RWPE1 (cell line): ENCODE data around the gene SV2C.

ENCODE experiments used
- CTCF ChIA-PET: fragments of 350-600 bp; sonication (Branson Sonifier 250); formaldehyde crosslinking; extraction: SDS; loops from one replicate; lab custom pipeline; 2021; lab: Yijun Ruan, JAX
- POLR2A ChIA-PET: fragments of 400-600 bp; formaldehyde crosslinking; extraction: SDS; loops from one replicate; lab custom pipeline; 2020; ENCODE audit warnings: antibody characterized with exemption; ENCODE audit not compliant: low non-redundant PET; lab: Yijun Ruan, JAX
- DNase-seq: peaks from one replicate; pipeline ENCODE4 v3.0.0; 2012; ENCODE audit warnings: low spot score
- H3K27ac ChIP-seq: fragments of 450-650 bp; 2 replicates; pipeline ENCODE4 v1.5.1; 2017
- TF ChIP-seq, protein P1 (sequence below): fragments of 450-650 bp; conservative IDR thresholded peaks from 2 replicates; pipeline ENCODE4 v1.5.1; 2017; ENCODE audit warnings: low read depth, mild to moderate bottlenecking

The SV2C gene

DNA sequence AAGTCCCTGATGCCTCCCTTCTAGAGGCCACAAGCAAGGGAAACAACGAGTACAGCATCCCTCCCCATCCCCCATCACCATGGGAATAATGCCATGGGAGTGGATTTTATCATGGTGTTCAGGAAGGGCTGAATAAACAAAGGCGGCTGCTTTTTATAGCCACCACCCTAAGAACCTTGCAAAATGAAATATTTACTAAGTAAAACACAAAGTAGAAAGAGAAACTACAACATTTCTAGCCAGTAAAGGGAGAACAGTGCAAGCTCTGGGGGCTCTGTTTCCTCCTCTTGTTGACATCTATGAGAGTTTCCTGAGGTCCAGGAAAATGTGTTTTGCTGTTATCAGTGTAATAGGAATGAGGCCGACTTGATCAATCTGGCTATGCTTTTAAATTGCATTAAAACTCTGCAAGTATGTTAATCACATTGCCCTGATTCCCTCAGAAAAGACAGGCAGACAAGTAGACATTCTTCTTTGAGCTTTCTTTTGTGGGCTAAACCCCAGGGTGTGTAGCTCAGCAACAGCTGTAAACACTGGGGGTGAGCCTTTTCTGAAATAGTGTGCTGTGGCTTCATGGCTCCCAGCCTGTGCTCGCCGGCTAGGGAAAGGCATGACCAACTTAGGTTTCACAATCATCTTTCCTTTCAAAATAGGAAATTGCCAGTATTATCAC, 31.1 kb downstream of the SV2C start:
- DNase-seq, result no peak
- TF ChIP-seq, protein P1, sequence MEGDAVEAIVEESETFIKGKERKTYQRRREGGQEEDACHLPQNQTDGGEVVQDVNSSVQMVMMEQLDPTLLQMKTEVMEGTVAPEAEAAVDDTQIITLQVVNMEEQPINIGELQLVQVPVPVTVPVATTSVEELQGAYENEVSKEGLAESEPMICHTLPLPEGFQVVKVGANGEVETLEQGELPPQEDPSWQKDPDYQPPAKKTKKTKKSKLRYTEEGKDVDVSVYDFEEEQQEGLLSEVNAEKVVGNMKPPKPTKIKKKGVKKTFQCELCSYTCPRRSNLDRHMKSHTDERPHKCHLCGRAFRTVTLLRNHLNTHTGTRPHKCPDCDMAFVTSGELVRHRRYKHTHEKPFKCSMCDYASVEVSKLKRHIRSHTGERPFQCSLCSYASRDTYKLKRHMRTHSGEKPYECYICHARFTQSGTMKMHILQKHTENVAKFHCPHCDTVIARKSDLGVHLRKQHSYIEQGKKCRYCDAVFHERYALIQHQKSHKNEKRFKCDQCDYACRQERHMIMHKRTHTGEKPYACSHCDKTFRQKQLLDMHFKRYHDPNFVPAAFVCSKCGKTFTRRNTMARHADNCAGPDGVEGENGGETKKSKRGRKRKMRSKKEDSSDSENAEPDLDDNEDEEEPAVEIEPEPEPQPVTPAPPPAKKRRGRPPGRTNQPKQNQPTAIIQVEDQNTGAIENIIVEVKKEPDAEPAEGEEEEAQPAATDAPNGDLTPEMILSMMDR, result no peak
- ChIA-PET CTCF (no interaction called here), POLR2A (no interaction called here)
- no peak overlapping the region for H3K27ac ChIP-seq

DNA sequence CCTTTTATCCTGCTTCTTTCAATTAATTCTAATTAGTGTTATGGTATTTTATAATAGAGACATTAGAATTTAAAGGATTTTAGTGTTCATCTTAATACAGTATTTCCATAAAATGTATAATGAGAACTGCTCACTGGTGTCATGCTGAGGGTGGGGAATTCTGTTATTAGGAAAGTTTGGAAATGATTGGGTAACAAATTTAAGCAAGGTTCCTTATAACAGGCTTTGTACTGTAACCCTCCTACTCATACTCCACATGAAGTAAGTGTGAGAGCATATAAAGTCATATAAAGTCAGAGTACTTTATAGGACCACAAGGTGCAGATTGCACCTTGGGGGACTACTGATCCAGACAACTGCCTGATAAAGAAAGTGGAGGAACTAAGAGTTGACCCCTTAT, 42.2 kb downstream of the SV2C start:
- H3K27ac ChIP-seq, result no peak overlapping the region
- ChIA-PET CTCF (no interaction called here), POLR2A (no interaction called here)
- TF ChIP-seq, protein P1, result no peak
- DNase-seq, result no peak

DNA sequence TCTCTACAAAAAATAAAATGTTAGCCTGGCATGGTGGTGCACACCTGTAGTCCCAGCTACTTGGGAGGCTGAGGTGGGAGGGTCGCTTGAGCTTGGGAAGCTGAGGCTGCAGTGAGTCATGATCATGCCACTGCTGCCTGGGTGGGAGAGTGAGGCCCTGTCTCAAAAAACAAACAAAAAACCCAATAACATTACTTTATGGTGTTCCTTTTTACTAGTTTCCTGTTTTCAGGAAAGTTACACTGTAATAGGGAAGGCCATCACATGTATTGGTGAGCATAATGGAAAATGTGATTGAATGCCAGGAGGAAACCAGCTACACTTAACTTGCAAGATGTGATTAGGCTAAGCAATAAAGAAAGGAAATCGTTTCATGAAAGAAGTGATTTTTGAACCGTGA, 42.7 kb downstream of the SV2C start:
- no peak for DNase-seq
- POLR2A ChIA-PET, result no interaction called here
- CTCF ChIA-PET, result no interaction called here
- TF ChIP-seq, protein P1, result no peak
- H3K27ac ChIP-seq, result no peak overlapping the region

DNA sequence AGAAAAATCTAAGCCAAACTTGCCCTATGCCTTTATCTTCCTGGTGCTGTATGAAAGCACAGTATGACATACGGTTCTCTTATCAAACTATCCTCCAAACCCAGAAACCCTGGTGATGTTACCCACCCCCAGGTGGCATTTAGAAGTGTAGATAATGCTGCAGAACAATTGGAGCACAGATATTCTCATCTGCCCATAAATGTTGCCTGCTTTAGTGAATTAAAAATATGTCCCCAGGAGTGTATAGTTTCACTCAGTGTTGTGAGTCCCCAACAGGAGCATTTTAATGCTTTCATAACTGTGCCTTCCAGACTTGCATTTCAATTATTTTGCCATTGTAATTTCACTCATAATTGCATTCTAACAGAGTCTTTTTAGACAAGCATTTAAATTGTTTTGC, 50.8 kb downstream of the SV2C start:
- TF ChIP-seq, protein P1, result no peak
- CTCF ChIA-PET, result no interaction called here
- no peak for DNase-seq
- POLR2A ChIA-PET, result no interaction called here
- H3K27ac ChIP-seq, result no peak overlapping the region

DNA sequence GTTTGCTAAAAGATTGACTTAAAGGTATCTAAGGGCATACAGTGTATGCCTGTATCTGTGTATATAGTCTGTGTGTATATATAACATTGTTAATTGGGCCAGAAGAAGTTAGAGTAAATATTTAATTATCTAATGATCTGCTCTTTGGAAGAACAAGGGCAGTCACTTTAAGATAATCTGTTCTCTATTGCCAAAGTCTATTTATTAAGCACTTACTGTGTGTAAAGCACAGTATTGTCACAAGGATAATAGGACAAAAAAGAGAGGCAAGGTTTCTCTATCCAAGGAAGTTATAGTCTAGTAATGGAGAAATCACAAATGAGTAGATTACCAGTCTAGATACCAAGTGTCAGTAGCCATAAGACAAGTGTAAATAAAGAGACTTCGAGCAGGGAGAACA, 51.5 kb downstream of the SV2C start:
- ChIA-PET POLR2A (no interaction called here), CTCF (interaction anchor here (1.0 kb wide), 1 partner anchor 40 kb away, joined by 7 read pairs; no protein-coding TSS in a partner anchor)
- DNase-seq, result no peak
- TF ChIP-seq, protein P1, result no peak
- H3K27ac ChIP-seq, result no peak overlapping the region

DNA sequence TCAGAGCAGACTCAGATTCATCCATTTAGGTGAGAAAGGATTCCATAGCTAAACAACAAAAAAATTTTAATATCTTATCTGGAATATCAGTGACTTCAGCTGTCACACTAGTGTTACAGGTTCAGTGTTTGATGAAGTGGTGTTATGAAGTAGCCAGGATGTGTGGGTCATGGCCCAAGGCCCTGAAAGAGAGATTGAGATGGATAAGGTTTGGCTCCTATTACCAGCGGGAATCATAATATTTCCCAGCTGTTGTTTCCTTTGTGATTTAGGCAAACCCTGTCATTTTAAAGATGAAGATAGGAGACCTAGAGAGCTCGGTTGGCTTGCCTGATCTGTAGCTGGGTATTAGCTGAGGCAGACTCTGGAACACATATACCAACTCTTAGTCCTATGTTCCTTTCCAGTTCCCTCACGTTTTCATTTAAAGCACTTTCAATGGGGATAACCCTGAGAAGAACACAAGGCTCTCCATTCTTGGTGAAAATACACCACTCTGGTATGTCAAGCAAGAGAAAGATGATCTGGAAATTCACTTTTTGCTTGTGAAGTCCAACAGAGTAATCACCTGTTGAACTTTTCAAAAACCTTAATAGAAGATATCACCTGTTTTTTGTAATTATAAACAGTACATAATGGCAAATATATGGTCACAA, 54.8 kb downstream of the SV2C start:
- TF ChIP-seq, protein P1, result no peak
- no peak for DNase-seq
- H3K27ac ChIP-seq, result no peak overlapping the region
- CTCF ChIA-PET, result interaction anchor here (0.6 to 1.2 kb wide), 4 partner anchors 8 to 59 kb away, joined by 3 read pairs; no protein-coding TSS in a partner anchor
- POLR2A ChIA-PET, result no interaction called here
